ENCODE data around the gene GIT1. TPM values are rescaled to one million over a fixed set of nuclear protein-coding genes. Genes with fewer than 3 reads are reported as not detected.
A peak's percentile ranks its signal among the peaks of the same experiment; 100 is the strongest.

GIT1 gene
- total RNA-seq, 2 donors from 2014 or later = 45.0 to 47.4 TPM

- Mint-ChIP-seq H3K4me1 (ENCODE audit: low read depth) (peaks cover 24% of the 10 kb centered on the region), H3K36me3 (ENCODE audit: insufficient read depth in 2 of 2) (peaks cover 2 to 7% of the 10 kb centered on the region in 2 donors), H3K27ac (no peak overlapping the region), H3K27me3 (ENCODE audit: low read depth) (no peaks in the 10 kb centered on the region), H3K9me3 (no peaks in the 10 kb centered on the region), H3K4me3 (no peak overlapping the region)
- ATAC-seq (replicated peaks in 1 of 2) (no peak), DNase-seq (no peak)
Measured at GRCh38 chr17:29576214-29577000, 13.0 kb downstream of the GIT1 start.

GRCh38 chr17:29575511-29576213 is 13.8 kb downstream of the GIT1 start:
- DNase-seq = no peak
- H3K9me3 Mint-ChIP-seq = no peaks in the 10 kb centered on the region
- H3K27me3 Mint-ChIP-seq (ENCODE audit: low read depth) = no peaks in the 10 kb centered on the region
- H3K36me3 Mint-ChIP-seq (ENCODE audit: insufficient read depth in 2 of 2) = peaks cover 2 to 8% of the 10 kb centered on the region in 2 donors
- no peak overlapping the region for H3K27ac Mint-ChIP-seq
- no peak overlapping the region for H3K4me3 Mint-ChIP-seq
- peaks cover 23% of the 10 kb centered on the region for H3K4me1 Mint-ChIP-seq (ENCODE audit: low read depth)
- no peak for ATAC-seq (replicated peaks in 1 of 2)

- DNase-seq = no peak
- Mint-ChIP-seq H3K27me3 (ENCODE audit: low read depth) (no peaks in the 10 kb centered on the region), H3K4me1 (ENCODE audit: low read depth) (peaks cover 18% of the 10 kb centered on the region), H3K27ac (no peak overlapping the region), H3K9me3 (no peaks in the 10 kb centered on the region), H3K4me3 (no peak overlapping the region), H3K36me3 (ENCODE audit: insufficient read depth in 2 of 2) (peaks cover 0 to 7% of the 10 kb centered on the region in 2 donors)
- no peak for ATAC-seq (replicated peaks in 1 of 2)
Measured at GRCh38 chr17:29574732-29575510, 14.5 kb downstream of the GIT1 start.

GRCh38 chr17:29573871-29574731 is 15.3 kb downstream of the GIT1 start:
- Mint-ChIP-seq H3K4me1 (ENCODE audit: low read depth) (peaks cover 20% of the 10 kb centered on the region), H3K4me3 (no peak overlapping the region), H3K27me3 (ENCODE audit: low read depth) (no peaks in the 10 kb centered on the region), H3K9me3 (no peaks in the 10 kb centered on the region), H3K27ac (no peak overlapping the region), H3K36me3 (ENCODE audit: insufficient read depth in 2 of 2) (peaks cover 0 to 6% of the 10 kb centered on the region in 2 donors)
- DNase-seq (no peak), ATAC-seq (replicated peaks in 1 of 2) (no peak)

- DNase-seq (no peak), ATAC-seq (replicated peaks in 1 of 2) (no peak)
- Mint-ChIP-seq H3K36me3 (ENCODE audit: insufficient read depth in 2 of 2) (peaks cover 0 to 5% of the 10 kb centered on the region in 2 donors), H3K4me3 (no peak overlapping the region), H3K27me3 (ENCODE audit: low read depth) (no peaks in the 10 kb centered on the region), H3K4me1 (ENCODE audit: low read depth) (peaks cover 22% of the 10 kb centered on the region), H3K9me3 (no peaks in the 10 kb centered on the region), H3K27ac (no peak overlapping the region)
Measured at GRCh38 chr17:29573558-29573869, 15.9 kb downstream of the GIT1 start.

- peak overlapping the region; percentile 42 for H3K27ac Mint-ChIP-seq
- DNase-seq = peak; percentile 70 to 81
- no peaks in the 10 kb centered on the region for H3K9me3 Mint-ChIP-seq
- no peak overlapping the region for H3K4me3 Mint-ChIP-seq
- H3K4me1 Mint-ChIP-seq (ENCODE audit: low read depth) = peaks cover 22% of the 10 kb centered on the region
- H3K27me3 Mint-ChIP-seq (ENCODE audit: low read depth) = no peaks in the 10 kb centered on the region
- peaks cover 0 to 5% of the 10 kb centered on the region in 2 donors for H3K36me3 Mint-ChIP-seq (ENCODE audit: insufficient read depth in 2 of 2)
- ATAC-seq (replicated peaks in 1 of 2) = peak in 1 of 2 donors; percentile 55
Measured at GRCh38 chr17:29572691-29573557, 16.5 kb downstream of the GIT1 start.

- Mint-ChIP-seq H3K4me3 (no peak overlapping the region), H3K4me1 (ENCODE audit: low read depth) (peaks cover 22% of the 10 kb centered on the region), H3K27ac (no peak overlapping the region), H3K9me3 (no peaks in the 10 kb centered on the region), H3K36me3 (ENCODE audit: insufficient read depth in 2 of 2) (peaks cover 0 to 3% of the 10 kb centered on the region in 2 donors), H3K27me3 (ENCODE audit: low read depth) (no peaks in the 10 kb centered on the region)
- ATAC-seq (replicated peaks in 1 of 2) (no peak), DNase-seq (no peak)
Measured at GRCh38 chr17:29571883-29572681, 17.4 kb downstream of the GIT1 start.

- DNase-seq (no peak), ATAC-seq (replicated peaks in 1 of 2) (no peak)
- no peaks in the 10 kb centered on the region for H3K27me3 Mint-ChIP-seq (ENCODE audit: low read depth)
Measured at GRCh38 chr17:29571486-29571882, 18.0 kb downstream of the GIT1 start.

GRCh38 chr17:29570521-29570920 is 18.9 kb downstream of the GIT1 start:
- DNase-seq = no peak
- no peak overlapping the region for H3K27ac Mint-ChIP-seq
- H3K4me3 Mint-ChIP-seq = peak overlapping the region; percentile 1 to 51
- H3K9me3 Mint-ChIP-seq = no peaks in the 10 kb centered on the region
- peaks cover 0 to 5% of the 10 kb centered on the region in 2 donors for H3K36me3 Mint-ChIP-seq (ENCODE audit: insufficient read depth in 2 of 2)
- H3K27me3 Mint-ChIP-seq (ENCODE audit: low read depth) = no peaks in the 10 kb centered on the region
- H3K4me1 Mint-ChIP-seq (ENCODE audit: low read depth) = peaks cover 28% of the 10 kb centered on the region
- ATAC-seq (replicated peaks in 1 of 2) = no peak

More at GRCh38 chr17:29571486-29571882, 18.0 kb downstream of the GIT1 start:
- peaks cover 22% of the 10 kb centered on the region for H3K4me1 Mint-ChIP-seq (ENCODE audit: low read depth)
- H3K27ac Mint-ChIP-seq = no peak overlapping the region
- H3K36me3 Mint-ChIP-seq (ENCODE audit: insufficient read depth in 2 of 2) = peaks cover 0 to 3% of the 10 kb centered on the region in 2 donors
- H3K4me3 Mint-ChIP-seq = no peak overlapping the region
- no peaks in the 10 kb centered on the region for H3K9me3 Mint-ChIP-seq

- H3K4me3 Mint-ChIP-seq = peak overlapping the region; percentile 83 to 89
- H3K9me3 Mint-ChIP-seq = no peaks in the 10 kb centered on the region
- no peaks in the 10 kb centered on the region for H3K27me3 Mint-ChIP-seq (ENCODE audit: low read depth)
- ATAC-seq (replicated peaks in 1 of 2) (no peak), DNase-seq (no peak)
- H3K36me3 Mint-ChIP-seq (ENCODE audit: insufficient read depth in 2 of 2) = peaks cover 0 to 5% of the 10 kb centered on the region in 2 donors
- peaks cover 34% of the 10 kb centered on the region for H3K4me1 Mint-ChIP-seq (ENCODE audit: low read depth)
- H3K27ac Mint-ChIP-seq = no peak overlapping the region
Measured at GRCh38 chr17:29569245-29569950, 20.1 kb downstream of the GIT1 start.
